A673 (cell line): ENCODE data around the gene VSIG1. TPM values are rescaled to one million over a fixed set of nuclear protein-coding genes. Genes with fewer than 3 reads are reported as not detected.
A peak's percentile ranks its signal among the peaks of the same experiment; 100 is the strongest.

Experiments used
- Bru-seq: library from RNA; stranded (reverse); fragments of 400-500 nt; gene quantifications from one replicate; lab custom pipeline; 2021; lab: Mats Ljungman, UMichigan
- BruChase-seq, 2 experiments: library from RNA; stranded (reverse); fragments of 400-500 nt; gene quantifications; one replicate each; lab custom pipeline; 2021; lab: Mats Ljungman, UMichigan
- BruUV-seq: library from RNA; stranded (reverse); fragments of 400-500 nt; replicated peaks from 2 replicates; lab custom pipeline; 2021; lab: Mats Ljungman, UMichigan
- CTCF ChIA-PET: fragments of 300-600 bp; sonication (Branson Sonifier 250); formaldehyde crosslinking; loops from one replicate; lab custom pipeline; 2022; ENCODE audit warnings: antibody characterized with exemption; lab: Charles Lee
- POLR2A ChIA-PET: fragments of 300-600 bp; sonication (Branson Sonifier 250); formaldehyde crosslinking; loops from one replicate; lab custom pipeline; 2022; ENCODE audit warnings: antibody characterized with exemption; ENCODE audit not compliant: low non-redundant PET; lab: Charles Lee
- DNase-seq: peaks from one replicate; pipeline ENCODE4 v3.0.0-alpha.2; 2015; ENCODE audit warnings: low spot score
- H3K27ac ChIP-seq: fragments of 200-600 bp; sonication (generic); 2 replicates; pipeline ENCODE4 v1.5.1; 2016; ENCODE audit warnings: mixed run types, low read depth, mild to moderate bottlenecking, mixed read lengths, antibody characterized with exemption, low read length; ENCODE audit not compliant: poor library complexity, severe bottlenecking
- H3K27me3 ChIP-seq: fragments of 200-600 bp; sonication (generic); replicated peaks from 2 replicates; pipeline ENCODE4 v1.6.1; 2017; ENCODE audit warnings: mixed run types, low read depth, mild to moderate bottlenecking, mixed read lengths, antibody characterized with exemption, low read length; ENCODE audit not compliant: insufficient read depth, poor library complexity
- H3K36me3 ChIP-seq: fragments of 200-600 bp; sonication (generic); 2 replicates; pipeline ENCODE4 v1.6.1; 2016; ENCODE audit warnings: mixed run types, mild to moderate bottlenecking, mixed read lengths, antibody characterized with exemption, low read length; ENCODE audit not compliant: insufficient read depth, poor library complexity, severe bottlenecking
- H3K4me1 ChIP-seq: fragments of 200-600 bp; sonication (generic); 2 replicates; pipeline ENCODE4 v1.6.1; 2017; ENCODE audit warnings: mixed run types, mild to moderate bottlenecking, mixed read lengths, antibody characterized with exemption, low read length; ENCODE audit not compliant: insufficient read depth, poor library complexity, severe bottlenecking
- H3K4me3 ChIP-seq: fragments of 200-600 bp; sonication (generic); 2 replicates; pipeline ENCODE4 v1.5.1; 2016; ENCODE audit warnings: low read depth, mixed run types, mild to moderate bottlenecking, mixed read lengths, low read length; ENCODE audit not compliant: poor library complexity, severe bottlenecking
- H3K9me3 ChIP-seq: fragments of 200-600 bp; sonication (generic); 2 replicates; pipeline ENCODE4 v1.6.1; 2016; ENCODE audit warnings: mixed run types, low read depth, mild to moderate bottlenecking, mixed read lengths, antibody characterized with exemption, low read length; ENCODE audit not compliant: poor library complexity, severe bottlenecking
- CTCF ChIP-seq: fragments of 300-800, 200-600 bp; sonication (generic); conservative IDR thresholded peaks from 2 replicates; pipeline ENCODE4 v1.5.1; 2017; ENCODE audit warnings: low read depth, mild to moderate bottlenecking, antibody characterized with exemption, low read length, moderate library complexity, mixed read lengths
- EZH2 ChIP-seq: fragments of 200-600 bp; sonication (generic); IDR thresholded peaks from 2 replicates; pipeline ENCODE4 v1.6.1; 2017; ENCODE audit warnings: borderline replicate concordance, low read depth, mild to moderate bottlenecking, mixed read lengths, antibody characterized with exemption, low read length; ENCODE audit not compliant: poor library complexity, severe bottlenecking
- intact Hi-C: fragments of 100-400 bp; cut with micrococcal nuclease; formaldehyde crosslinking; loops from one replicate; pipeline ENCODE4 v1.10.0; 2022; ENCODE audit not compliant: unreplicated experiment
- long read RNA-seq: library from polyadenylated mRNA; stranded (forward); transcript quantifications from one replicate; pipeline ENCODE4 v2.0.0, GENCODE V29; 2022
- total RNA-seq: library from RNA; stranded (reverse); gene quantifications from 2 replicates; pipeline ENCODE4 v1.2.3, GENCODE V29; 2021

The VSIG1 gene
- total RNA-seq = not detected in 2 replicates
- Bru-seq, nascent RNA = percentile 3 among the genes with signal in this experiment
- BruChase-seq, experiment 1, labeled RNA remaining after a 2-hour chase = not detected
- BruChase-seq, experiment 2, labeled RNA remaining after a 6-hour chase = percentile 3 among the genes with signal in this experiment
- long read RNA-seq = 0 reads

- H3K4me3 ChIP-seq = no peak within 1 kb of the TSS
- no peaks in the 10 kb centered on the region for H3K9me3 ChIP-seq
- ChIA-PET CTCF (no interaction called here), POLR2A (no interaction called here)
- H3K27ac ChIP-seq = no peak within 1 kb of the TSS
- intact Hi-C loops = no loop called here
- no peak for DNase-seq
- H3K36me3 ChIP-seq = no peaks in the 10 kb centered on the region
- no TSS peak for BruUV-seq
- H3K27me3 ChIP-seq = no peaks in the 10 kb centered on the region
- TF ChIP-seq EZH2 = no peak
- TF ChIP-seq CTCF = no peak
- no peaks in the 10 kb centered on the region for H3K4me1 ChIP-seq
Observed at GRCh38 chrX:108044554-108045256, at the start of gene VSIG1. TSS of gene VSIG1 (plus strand) at chrX:108045065. CDS start at chrX:108045131, 66 bp downstream.

- Histone ChIP-seq H3K27me3 (no peaks in the 10 kb centered on the region), H3K4me3 (no peak overlapping the region), H3K36me3 (no peaks in the 10 kb centered on the region), H3K4me1 (no peaks in the 10 kb centered on the region), H3K27ac (no peak overlapping the region), H3K9me3 (no peaks in the 10 kb centered on the region)
- no TSS peak for BruUV-seq
- ChIA-PET CTCF (no interaction called here), POLR2A (no interaction called here)
- intact Hi-C loops = no loop called here
- DNase-seq = no peak
- TF ChIP-seq EZH2 (no peak), CTCF (no peak)
Observed at GRCh38 chrX:107996124-107996523, 48.7 kb upstream of the VSIG1 start.

- no peak overlapping the region for H3K4me3 ChIP-seq
- no peak for TF ChIP-seq CTCF
- no peak for TF ChIP-seq EZH2
- H3K36me3 ChIP-seq = no peaks in the 10 kb centered on the region
- POLR2A ChIA-PET = no interaction called here
- H3K4me1 ChIP-seq = no peaks in the 10 kb centered on the region
- intact Hi-C loops = no loop called here
- no TSS peak for BruUV-seq
- CTCF ChIA-PET = no interaction called here
- DNase-seq = no peak
- no peaks in the 10 kb centered on the region for H3K9me3 ChIP-seq
- H3K27me3 ChIP-seq = no peaks in the 10 kb centered on the region
- H3K27ac ChIP-seq = no peak overlapping the region
Observed at GRCh38 chrX:108000751-108001150, 44.1 kb upstream of the VSIG1 start.
